ENCODE data around the gene BCAP29.

BCAP29 gene

DNA sequence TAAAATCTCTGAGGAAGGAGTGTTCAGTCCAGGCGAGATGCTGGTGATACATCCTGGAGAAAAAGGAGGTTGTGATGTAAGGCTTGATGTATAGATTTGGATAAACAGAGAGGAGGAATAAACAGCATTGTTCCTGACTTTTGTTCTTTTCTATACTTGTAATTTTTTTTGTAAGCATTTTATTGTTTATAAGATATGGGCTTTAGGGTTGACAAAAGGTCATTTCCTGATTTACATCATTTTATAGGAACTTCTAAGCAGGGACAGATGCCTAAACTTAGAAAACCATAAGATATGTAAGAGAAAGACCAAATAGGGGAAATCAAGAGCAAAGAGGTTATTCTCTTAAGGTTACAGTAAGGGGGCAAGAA lies 63.9 kb downstream of the BCAP29 start:
- Histone ChIP-seq H3K9me2 (ENCODE audit: low read depth, low read length) (no peaks in the 10 kb centered on the region), H3K79me2 (ENCODE audit: insufficient read depth, low read length) (no peaks in the 10 kb centered on the region), H3K9ac (ENCODE audit: low read length) (no peak overlapping the region), H3K36me3 (ENCODE audit: insufficient read depth, low read length) (no peaks in the 10 kb centered on the region), H3K4me1 (ENCODE audit: insufficient read depth, low read length, severe bottlenecking) (peaks cover 5% of the 10 kb centered on the region), H3K4me3 (ENCODE audit: low read depth, low read length, poor library complexity, severe bottlenecking) (no peak overlapping the region), H4K20me1 (ENCODE audit: insufficient read depth, low read length) (no peaks in the 10 kb centered on the region), H3K27me3 (ENCODE audit: insufficient read depth, low read length) (no peaks in the 10 kb centered on the region; the same call in 1 of the 2 replicates), H3K4me2 (ENCODE audit: low read length) (no peak overlapping the region), H3K9me3 (ENCODE audit: low read length) (0 out of 2 replicates have a peak, but pooled peaks cover 3% of the 10 kb centered on the region), H3F3A (ENCODE audit: insufficient read depth, low read length) (no peaks in the 10 kb centered on the region), H2AFZ (ENCODE audit: low read length) (no peak overlapping the region), H3K27ac (ENCODE audit: low read depth, low read length, poor library complexity, severe bottlenecking) (no peak overlapping the region)
- no peak for TF ChIP-seq EZH2 (IDR thresholded peaks at IDR 0.05; ENCODE audit: borderline replicate concordance, low read length)
- TF ChIP-seq, protein P1, sequence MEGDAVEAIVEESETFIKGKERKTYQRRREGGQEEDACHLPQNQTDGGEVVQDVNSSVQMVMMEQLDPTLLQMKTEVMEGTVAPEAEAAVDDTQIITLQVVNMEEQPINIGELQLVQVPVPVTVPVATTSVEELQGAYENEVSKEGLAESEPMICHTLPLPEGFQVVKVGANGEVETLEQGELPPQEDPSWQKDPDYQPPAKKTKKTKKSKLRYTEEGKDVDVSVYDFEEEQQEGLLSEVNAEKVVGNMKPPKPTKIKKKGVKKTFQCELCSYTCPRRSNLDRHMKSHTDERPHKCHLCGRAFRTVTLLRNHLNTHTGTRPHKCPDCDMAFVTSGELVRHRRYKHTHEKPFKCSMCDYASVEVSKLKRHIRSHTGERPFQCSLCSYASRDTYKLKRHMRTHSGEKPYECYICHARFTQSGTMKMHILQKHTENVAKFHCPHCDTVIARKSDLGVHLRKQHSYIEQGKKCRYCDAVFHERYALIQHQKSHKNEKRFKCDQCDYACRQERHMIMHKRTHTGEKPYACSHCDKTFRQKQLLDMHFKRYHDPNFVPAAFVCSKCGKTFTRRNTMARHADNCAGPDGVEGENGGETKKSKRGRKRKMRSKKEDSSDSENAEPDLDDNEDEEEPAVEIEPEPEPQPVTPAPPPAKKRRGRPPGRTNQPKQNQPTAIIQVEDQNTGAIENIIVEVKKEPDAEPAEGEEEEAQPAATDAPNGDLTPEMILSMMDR (IDR thresholded peaks at IDR 0.05; ENCODE audit: low read length), result no peak

DNA sequence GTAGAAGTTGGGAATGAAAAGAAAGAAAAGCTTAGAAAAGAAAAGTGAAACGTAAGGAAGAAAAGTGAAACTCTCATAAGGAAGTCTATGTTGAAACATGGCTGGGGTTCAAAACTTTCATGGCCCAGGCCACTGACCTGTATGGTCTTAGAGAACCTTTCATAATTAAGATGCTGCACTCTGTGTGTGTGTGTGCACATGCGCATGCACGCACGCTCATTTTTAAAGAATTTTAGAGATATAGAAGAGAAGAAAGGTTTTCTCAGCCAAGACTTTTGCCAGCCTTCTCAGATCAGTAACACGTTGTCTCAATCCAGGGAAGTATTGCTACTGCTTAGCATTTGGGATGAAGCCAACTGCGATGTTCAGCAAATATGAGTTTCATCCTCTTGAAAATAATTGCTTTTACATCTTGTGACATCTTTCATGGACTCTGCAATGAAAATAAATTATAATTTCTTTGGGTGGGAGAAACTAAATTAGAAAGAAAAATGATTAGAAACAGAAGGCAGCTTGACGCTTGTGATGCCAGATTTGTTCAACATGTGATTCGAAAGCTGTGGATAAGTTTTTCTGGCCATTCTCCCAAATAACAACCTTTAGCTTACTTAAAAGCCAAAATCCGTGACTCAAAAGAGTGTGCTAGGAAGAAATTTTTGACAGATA lies 64.4 kb downstream of the BCAP29 start:
- no peak for TF ChIP-seq EZH2 (IDR thresholded peaks at IDR 0.05; ENCODE audit: borderline replicate concordance, low read length)
- TF ChIP-seq, protein P1 (IDR thresholded peaks at IDR 0.05; ENCODE audit: low read length), result no peak
- H3K4me1 ChIP-seq (ENCODE audit: insufficient read depth, low read length, severe bottlenecking), result no peaks in the 10 kb centered on the region
- H4K20me1 ChIP-seq (ENCODE audit: insufficient read depth, low read length), result no peaks in the 10 kb centered on the region
- H3K36me3 ChIP-seq (ENCODE audit: insufficient read depth, low read length), result no peaks in the 10 kb centered on the region
- no peak overlapping the region for H3K9ac ChIP-seq (ENCODE audit: low read length)
- H3K9me3 ChIP-seq (ENCODE audit: low read length), result 0 out of 2 replicates have a peak, but pooled peaks cover 3% of the 10 kb centered on the region
- H2AFZ ChIP-seq (ENCODE audit: low read length), result no peak overlapping the region
- no peaks in the 10 kb centered on the region; the same call in 1 of the 2 replicates for H3K27me3 ChIP-seq (ENCODE audit: insufficient read depth, low read length)
- no peak overlapping the region for H3K4me2 ChIP-seq (ENCODE audit: low read length)
- H3K4me3 ChIP-seq (ENCODE audit: low read depth, low read length, poor library complexity, severe bottlenecking), result no peak overlapping the region
- H3K27ac ChIP-seq (ENCODE audit: low read depth, low read length, poor library complexity, severe bottlenecking), result no peak overlapping the region
- no peaks in the 10 kb centered on the region for H3F3A ChIP-seq (ENCODE audit: insufficient read depth, low read length)
- no peaks in the 10 kb centered on the region for H3K79me2 ChIP-seq (ENCODE audit: insufficient read depth, low read length)
- H3K9me2 ChIP-seq (ENCODE audit: low read depth, low read length), result no peaks in the 10 kb centered on the region

DNA sequence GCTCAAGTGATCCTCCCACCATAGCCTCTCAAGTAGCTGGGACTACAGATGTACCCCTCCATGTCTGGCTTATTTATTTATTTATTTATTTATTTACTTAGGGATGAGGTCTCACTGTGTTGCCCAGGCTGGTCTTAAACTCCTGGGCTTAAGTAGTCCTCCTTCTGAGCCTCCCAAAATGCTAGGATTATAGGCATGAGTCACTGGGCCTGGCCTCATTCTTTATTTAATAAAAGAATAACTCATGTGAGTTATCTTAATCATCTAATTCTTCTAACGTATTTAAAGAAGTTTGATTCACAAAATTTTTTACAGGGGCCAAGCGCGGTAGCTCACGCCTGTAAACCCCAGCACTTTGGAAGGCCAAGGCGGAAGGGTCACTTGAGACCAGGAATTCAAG lies 72.6 kb downstream of the BCAP29 start:
- no peaks in the 10 kb centered on the region for H3K79me2 ChIP-seq (ENCODE audit: insufficient read depth, low read length)
- TF ChIP-seq, protein P1 (IDR thresholded peaks at IDR 0.05; ENCODE audit: low read length), result no peak
- TF ChIP-seq EZH2 (IDR thresholded peaks at IDR 0.05; ENCODE audit: borderline replicate concordance, low read length), result no peak
- no peak overlapping the region for H2AFZ ChIP-seq (ENCODE audit: low read length)
- no peaks in the 10 kb centered on the region for H3K27me3 ChIP-seq (ENCODE audit: insufficient read depth, low read length)
- H3K27ac ChIP-seq (ENCODE audit: low read depth, low read length, poor library complexity, severe bottlenecking), result no peak overlapping the region
- H3K36me3 ChIP-seq (ENCODE audit: insufficient read depth, low read length), result no peaks in the 10 kb centered on the region
- no peaks in the 10 kb centered on the region for H3K9me2 ChIP-seq (ENCODE audit: low read depth, low read length)
- H3K4me2 ChIP-seq (ENCODE audit: low read length), result no peak overlapping the region
- no peak overlapping the region for H3K9ac ChIP-seq (ENCODE audit: low read length)
- no peaks in the 10 kb centered on the region for H3K4me1 ChIP-seq (ENCODE audit: insufficient read depth, low read length, severe bottlenecking)
- H4K20me1 ChIP-seq (ENCODE audit: insufficient read depth, low read length), result no peaks in the 10 kb centered on the region
- no peaks in the 10 kb centered on the region for H3F3A ChIP-seq (ENCODE audit: insufficient read depth, low read length)
- H3K4me3 ChIP-seq (ENCODE audit: low read depth, low read length, poor library complexity, severe bottlenecking), result no peak overlapping the region
- no peaks in the 10 kb centered on the region for H3K9me3 ChIP-seq (ENCODE audit: low read length)
